HepG2 (cell line): ENCODE results near the gene ARL11. TPM values are rescaled to one million over a fixed set of nuclear protein-coding genes. Genes with fewer than 3 reads are reported as not detected.
A peak's percentile ranks its signal among the peaks of the same experiment; 100 is the strongest.

Experiments
- DR1 ChIP-seq: sonication (generic); formaldehyde crosslinking; IDR thresholded peaks from 2 replicates; pipeline ENCODE4 v1.8.0; 2021; ENCODE audit warnings: mild to moderate bottlenecking, missing genetic modification reagents, inconsistent platforms
- KDM5B ChIP-seq: sonication (generic); formaldehyde crosslinking; IDR thresholded peaks from 2 replicates; pipeline ENCODE4 v1.4.0; 2020; ENCODE audit warnings: missing genetic modification reagents, mild to moderate bottlenecking, borderline replicate concordance
- PRMT3 ChIP-seq: sonication (generic); formaldehyde crosslinking; IDR thresholded peaks from 2 replicates; pipeline ENCODE4 v1.8.1; 2022; ENCODE audit warnings: low read depth, mild to moderate bottlenecking, moderate library complexity, missing genetic modification reagents, borderline replicate concordance
- RORA ChIP-seq: sonication (generic); formaldehyde crosslinking; IDR thresholded peaks from 2 replicates; pipeline ENCODE4 v1.5.0; 2020; ENCODE audit warnings: mild to moderate bottlenecking, missing genetic modification reagents, moderate library complexity
- SAP130 ChIP-seq: IDR thresholded peaks from 2 replicates; pipeline ENCODE4 v1.6.1; 2016; ENCODE audit warnings: low read depth
- SMAD9 ChIP-seq: sonication (generic); formaldehyde crosslinking; IDR thresholded peaks from 2 replicates; pipeline ENCODE4 v1.5.1; 2020; ENCODE audit warnings: mild to moderate bottlenecking, missing genetic modification reagents
- SNAPC4 ChIP-seq: sonication (generic); formaldehyde crosslinking; IDR thresholded peaks from 2 replicates; pipeline ENCODE4 v1.4.0; 2020; ENCODE audit warnings: mild to moderate bottlenecking, missing genetic modification reagents
- TFAP4 ChIP-seq: sonication (generic); IDR thresholded peaks from 2 replicates; pipeline ENCODE4 v1.6.1; 2016; ENCODE audit warnings: low read depth, borderline replicate concordance
- THAP9 ChIP-seq: sonication (generic); formaldehyde crosslinking; IDR thresholded peaks from 2 replicates; pipeline ENCODE4; 2020; ENCODE audit warnings: missing genetic modification reagents, mild to moderate bottlenecking, borderline replicate concordance
- TRIM24 ChIP-seq: sonication (generic); formaldehyde crosslinking; IDR thresholded peaks from 2 replicates; pipeline ENCODE4 v1.8.0; 2022; ENCODE audit warnings: mild to moderate bottlenecking, missing genetic modification reagents
- ZNF333 ChIP-seq: sonication (generic); formaldehyde crosslinking; IDR thresholded peaks from 2 replicates; pipeline ENCODE4 v1.4.0; 2020; ENCODE audit warnings: mild to moderate bottlenecking, missing genetic modification reagents, borderline replicate concordance
- ZNF557 ChIP-seq: sonication (generic); formaldehyde crosslinking; IDR thresholded peaks from 2 replicates; pipeline ENCODE4 v1.4.0; 2020; ENCODE audit warnings: missing genetic modification reagents
- ZNF704 ChIP-seq: sonication (generic); formaldehyde crosslinking; IDR thresholded peaks from 2 replicates; pipeline ENCODE4 v1.8.1; 2023; ENCODE audit warnings: mild to moderate bottlenecking, inconsistent platforms, moderate library complexity, missing genetic modification reagents, borderline replicate concordance
- ZNF768 ChIP-seq: sonication (generic); formaldehyde crosslinking; IDR thresholded peaks from 2 replicates; pipeline ENCODE4 v1.4.0; 2020; ENCODE audit warnings: missing genetic modification reagents
- polyA plus RNA-seq, 8 experiments: library from polyadenylated mRNA; depleted of rRNA in 3 of 8; stranded (reverse) in 7 of 8; unstranded in 1 of 8; fragments of >200 nt; fragmentation: Illumina TruSeq in 4 of 8; extraction: Trizol in 4 of 8; gene quantifications; 2 replicates each; pipeline versions ENCODE4 v1.2.1 to v1.2.3, GENCODE V29; 2011 to 2016; ENCODE audit warnings: low read depth in 4 of 8, missing spikeins in 1 of 8, mixed read lengths in 1 of 8; ENCODE audit not compliant: insufficient read depth in 1 of 8
- total RNA-seq, 5 experiments: library from RNA; depleted of rRNA; stranded (reverse); fragments of >200 nt; fragmentation: Illumina TruSeq; extraction: Trizol; gene quantifications; 2 replicates each; pipeline ENCODE4 v1.2.3, GENCODE V29; 2016; ENCODE audit warnings: low read depth in 1 of 5

ARL11 gene
- total and polyA plus RNA-seq, 2 of the 13 experiments (the other 11 are each of a cell fraction or from before 2014, with no cell fraction given): 0.04 to 0.22 TPM

- no peak for TF ChIP-seq SNAPC4 (CRISPR knock-in tag)
- no peak for TF ChIP-seq TRIM24 (CRISPR knock-in tag)
- peak; percentile 21; the same call in 1 of the 2 replicates for TF ChIP-seq THAP9 (CRISPR knock-in tag)
- TF ChIP-seq RORA (CRISPR knock-in tag): no peak
- no peak for TF ChIP-seq ZNF704 (CRISPR knock-in tag)
- TF ChIP-seq PRMT3 (CRISPR knock-in tag): no peak
- TF ChIP-seq SAP130: peak; percentile 14; the same call in 1 of the 2 replicates
- TF ChIP-seq ZNF333 (CRISPR knock-in tag): no peak
- peak; percentile 75; the same call in 1 of the 2 replicates for TF ChIP-seq ZNF768
- no peak for TF ChIP-seq KDM5B (CRISPR knock-in tag)
- peak; percentile 47; the same call in 1 of the 2 replicates for TF ChIP-seq TFAP4
- TF ChIP-seq ZNF557 (CRISPR knock-in tag): no peak
- TF ChIP-seq DR1 (CRISPR knock-in tag): no peak
- TF ChIP-seq SMAD9: no peak
Measured at GRCh38 chr13:49627831-49628652, at the start of gene ARL11 (continued).
